HEK293 (cell line): Measurements from ENCODE around the gene IGSF9.

Experiments
- ZBTB7A ChIP-seq: fragments of 450-650 bp; formaldehyde crosslinking; IDR thresholded peaks from 2 replicates; pipeline ENCODE4 v1.5.1; 2016; ENCODE audit warnings: low read depth, missing biosample characterization, missing genetic modification characterization
- ZNF138 ChIP-seq: fragments of 450-650 bp; formaldehyde crosslinking; IDR thresholded peaks from 2 replicates; pipeline ENCODE4 v1.5.1; 2016; ENCODE audit warnings: missing biosample characterization, missing genetic modification characterization, borderline replicate concordance
- ZNF768 ChIP-seq: fragments of 450-650 bp; formaldehyde crosslinking; IDR thresholded peaks from 2 replicates; pipeline ENCODE4 v1.5.1; 2018; ENCODE audit warnings: missing biosample characterization, mild to moderate bottlenecking, missing genetic modification characterization
- TF ChIP-seq, protein P1 (sequence below): fragments of 450-650 bp; formaldehyde crosslinking; IDR thresholded peaks from 2 replicates; pipeline ENCODE4 v1.5.1; 2016; ENCODE audit warnings: missing biosample characterization, missing genetic modification characterization

DNA sequence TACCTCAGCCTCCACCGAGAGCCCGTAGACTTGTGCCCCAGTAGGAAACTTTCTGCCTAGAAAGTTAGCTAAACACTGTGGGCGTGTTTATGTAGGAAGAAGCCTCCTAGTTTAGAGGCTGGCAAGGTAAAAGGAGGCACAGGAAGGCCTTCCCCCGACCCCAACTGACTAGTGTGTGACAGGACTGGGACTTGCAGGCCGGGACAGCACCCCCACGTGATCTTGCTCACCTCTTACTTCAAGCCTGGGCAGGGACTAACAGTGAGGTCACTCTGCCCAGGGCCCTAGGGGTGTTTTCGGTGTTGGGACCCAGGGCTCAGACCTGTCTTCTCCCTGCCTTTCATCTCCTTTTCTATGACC, 19.7 kb downstream of the IGSF9 start:
- no peak for TF ChIP-seq ZNF768
- TF ChIP-seq, protein P1, sequence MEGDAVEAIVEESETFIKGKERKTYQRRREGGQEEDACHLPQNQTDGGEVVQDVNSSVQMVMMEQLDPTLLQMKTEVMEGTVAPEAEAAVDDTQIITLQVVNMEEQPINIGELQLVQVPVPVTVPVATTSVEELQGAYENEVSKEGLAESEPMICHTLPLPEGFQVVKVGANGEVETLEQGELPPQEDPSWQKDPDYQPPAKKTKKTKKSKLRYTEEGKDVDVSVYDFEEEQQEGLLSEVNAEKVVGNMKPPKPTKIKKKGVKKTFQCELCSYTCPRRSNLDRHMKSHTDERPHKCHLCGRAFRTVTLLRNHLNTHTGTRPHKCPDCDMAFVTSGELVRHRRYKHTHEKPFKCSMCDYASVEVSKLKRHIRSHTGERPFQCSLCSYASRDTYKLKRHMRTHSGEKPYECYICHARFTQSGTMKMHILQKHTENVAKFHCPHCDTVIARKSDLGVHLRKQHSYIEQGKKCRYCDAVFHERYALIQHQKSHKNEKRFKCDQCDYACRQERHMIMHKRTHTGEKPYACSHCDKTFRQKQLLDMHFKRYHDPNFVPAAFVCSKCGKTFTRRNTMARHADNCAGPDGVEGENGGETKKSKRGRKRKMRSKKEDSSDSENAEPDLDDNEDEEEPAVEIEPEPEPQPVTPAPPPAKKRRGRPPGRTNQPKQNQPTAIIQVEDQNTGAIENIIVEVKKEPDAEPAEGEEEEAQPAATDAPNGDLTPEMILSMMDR (tag by site-specific recombination), result no peak
- no peak for TF ChIP-seq ZNF138
- TF ChIP-seq ZBTB7A (tag by site-specific recombination), result no peak
